Kidney (tissue), 14 donors: ENCODE data around the gene RPS6KA2. TPM values are rescaled to one million over a fixed set of nuclear protein-coding genes. Genes with fewer than 3 reads are reported as not detected.
A peak's percentile ranks its signal among the peaks of the same experiment; 100 is the strongest.

ENCODE experiments used
- DNase-seq, 5 donors: peaks; one replicate each; pipeline ENCODE4 v3.0.0-alpha.2; 2013 to 2020
- FAIRE-seq: peaks from 2 replicates; lab custom pipeline; 2012; peaks lifted over from hg19 to GRCh38; lab: Jason Lieb, UNC
- H3K27ac ChIP-seq, 2 donors: one replicate each; pipeline ENCODE4 v1.7.0; 2013; ENCODE audit warnings: low read depth in 2 of 2, low read length in 2 of 2, inconsistent platforms in 1 of 2
- H3K27me3 ChIP-seq: one replicate; pipeline ENCODE4 v1.7.1; 2013; ENCODE audit warnings: low read length, inconsistent platforms; ENCODE audit not compliant: control insufficient read depth, insufficient read depth
- H3K36me3 ChIP-seq, 3 donors: one replicate each; pipeline versions ENCODE4 v1.7.0 to v1.7.1; 2013; ENCODE audit warnings: low read length in 3 of 3, control low read depth in 1 of 3, inconsistent platforms in 1 of 3; ENCODE audit not compliant: insufficient read depth in 3 of 3, control insufficient read depth in 2 of 3
- H3K4me1 ChIP-seq, 3 donors: one replicate each; pipeline versions ENCODE4 v1.7.0 to v1.7.1; 2013; ENCODE audit warnings: low read length in 3 of 3, inconsistent platforms in 1 of 3, low read depth in 1 of 3; ENCODE audit not compliant: control insufficient read depth in 2 of 3, insufficient read depth in 2 of 3
- H3K4me3 ChIP-seq, 3 donors: one replicate each; pipeline versions ENCODE4 v1.7.0 to v1.8.1; 2013; ENCODE audit warnings: low read length in 3 of 3, control low read depth in 1 of 3, inconsistent platforms in 1 of 3
- H3K9ac ChIP-seq, 3 donors: one replicate each; pipeline versions ENCODE4 v1.7.0 to v1.7.1; 2013; ENCODE audit warnings: low read length in 3 of 3, control low read depth in 1 of 3, inconsistent platforms in 1 of 3
- H3K9me3 ChIP-seq, 3 donors: one replicate each; pipeline versions ENCODE4 v1.7.0 to v1.7.1; 2013; ENCODE audit warnings: low read length in 3 of 3, control low read depth in 1 of 3, inconsistent platforms in 1 of 3; ENCODE audit not compliant: control insufficient read depth in 2 of 3, insufficient read depth in 1 of 3
- intact Hi-C: fragments of 100-400 bp; cut with DNase I; formaldehyde crosslinking; loops from one replicate; pipeline ENCODE4 v1.11.1; 2022
- polyA plus RNA-seq: library from polyadenylated mRNA; stranded (reverse); fragments of 350-450 nt; fragmentation: Illumina TruSeq; extraction: RNeasy Lipid Tissue Mini Kit (QIAGEN cat#74804); gene quantifications from one replicate; pipeline ENCODE4 v1.2.3, GENCODE V29; 2014; ENCODE audit warnings: low read depth, low replicate concordance; ENCODE audit not compliant: insufficient read depth
- total RNA-seq: library from RNA; stranded (reverse); fragmentation: NEBNext Ultra II Directional; extraction: Animal tissue kit (Norgen Biotek cat#: 25700); gene quantifications from one replicate; pipeline ENCODE4 v1.2.1, GENCODE V29; 2021
- TF ChIP-seq, protein P1 (sequence below): IDR thresholded peaks from 3 replicates; pipeline ENCODE4 v1.5.1; 2012; ENCODE audit warnings: mild to moderate bottlenecking, moderate library complexity, borderline replicate concordance; ENCODE audit not compliant: insufficient read depth; ENCODE audit errors: extremely low read depth
- donor health status: control.
- donor health status: control.
- donor health status: control.
- donor health status: control.
- donor health status: control.
- donor health status: DM: yes; HTN: yes; CAD: no.
- donor health status: Normal renal cell carcinoma (clear cell type).

Gene RPS6KA2
- total and polyA plus RNA-seq, 2 donors from 2014 or later, result 12.3 to 61.2 TPM

DNA sequence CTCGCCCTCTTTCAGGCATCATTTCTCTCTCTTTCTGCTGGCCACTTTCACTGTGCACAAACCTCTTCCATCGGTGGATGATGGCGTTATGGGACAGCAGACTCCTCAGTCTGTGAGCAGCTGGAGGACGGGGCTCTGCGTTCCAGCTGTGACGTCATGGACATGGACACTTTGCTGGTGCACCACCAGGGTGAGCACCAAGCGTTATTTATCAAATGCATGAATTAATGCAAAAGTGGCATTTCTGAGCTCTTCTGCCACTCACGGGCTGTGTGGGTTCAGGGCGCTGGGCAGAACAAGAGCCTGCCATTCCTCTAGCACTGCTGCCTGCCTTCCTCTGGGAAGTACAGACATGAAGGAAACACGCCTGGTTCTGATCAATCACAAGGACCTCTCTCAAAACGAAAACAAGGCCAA, 161.4 kb downstream of the RPS6KA2 start:
- TF ChIP-seq, protein P1, sequence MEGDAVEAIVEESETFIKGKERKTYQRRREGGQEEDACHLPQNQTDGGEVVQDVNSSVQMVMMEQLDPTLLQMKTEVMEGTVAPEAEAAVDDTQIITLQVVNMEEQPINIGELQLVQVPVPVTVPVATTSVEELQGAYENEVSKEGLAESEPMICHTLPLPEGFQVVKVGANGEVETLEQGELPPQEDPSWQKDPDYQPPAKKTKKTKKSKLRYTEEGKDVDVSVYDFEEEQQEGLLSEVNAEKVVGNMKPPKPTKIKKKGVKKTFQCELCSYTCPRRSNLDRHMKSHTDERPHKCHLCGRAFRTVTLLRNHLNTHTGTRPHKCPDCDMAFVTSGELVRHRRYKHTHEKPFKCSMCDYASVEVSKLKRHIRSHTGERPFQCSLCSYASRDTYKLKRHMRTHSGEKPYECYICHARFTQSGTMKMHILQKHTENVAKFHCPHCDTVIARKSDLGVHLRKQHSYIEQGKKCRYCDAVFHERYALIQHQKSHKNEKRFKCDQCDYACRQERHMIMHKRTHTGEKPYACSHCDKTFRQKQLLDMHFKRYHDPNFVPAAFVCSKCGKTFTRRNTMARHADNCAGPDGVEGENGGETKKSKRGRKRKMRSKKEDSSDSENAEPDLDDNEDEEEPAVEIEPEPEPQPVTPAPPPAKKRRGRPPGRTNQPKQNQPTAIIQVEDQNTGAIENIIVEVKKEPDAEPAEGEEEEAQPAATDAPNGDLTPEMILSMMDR, result no peak
- Histone ChIP-seq H3K4me1 (no peaks in the 10 kb centered on the region), H3K36me3 (peaks cover 0 to 6% (median 2%) of the 10 kb centered on the region in 3 donors), H3K4me3 (peak overlapping the region in 1 of 3 donors; percentile 17), H3K9me3 (peaks cover 0 to 2% (median 0%) of the 10 kb centered on the region in 3 donors), H3K27ac (no peak overlapping the region), H3K9ac (no peak overlapping the region), H3K27me3 (no peaks in the 10 kb centered on the region)
- peak in 2 of 5 donors; percentile 32 to 72 for DNase-seq
- intact Hi-C loops, result no loop called here
- no peak for FAIRE-seq

DNA sequence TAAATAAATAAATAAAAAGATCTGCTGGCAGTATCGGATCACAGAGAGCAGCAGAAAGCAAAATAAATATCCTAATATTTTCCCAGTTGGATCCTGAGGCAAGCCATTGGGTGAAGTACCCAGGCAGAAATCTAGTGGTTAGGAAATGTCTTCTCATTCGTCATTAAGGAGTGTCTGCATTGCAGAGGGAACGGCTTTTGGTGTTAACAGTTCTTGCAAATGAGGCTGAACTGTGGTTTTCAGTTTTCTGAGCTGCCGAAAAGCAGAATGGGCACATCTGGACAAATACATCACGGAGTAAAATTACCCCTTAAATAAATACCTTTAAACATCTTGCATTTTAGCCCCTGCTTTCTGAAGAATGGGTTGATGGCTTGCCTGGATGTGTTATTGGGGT, 162.1 kb downstream of the RPS6KA2 start:
- no peak overlapping the region for H3K4me3 ChIP-seq
- peaks cover 0 to 2% (median 0%) of the 10 kb centered on the region in 3 donors for H3K9me3 ChIP-seq
- no peaks in the 10 kb centered on the region for H3K4me1 ChIP-seq
- TF ChIP-seq, protein P1, result no peak
- H3K9ac ChIP-seq, result no peak overlapping the region
- no peak overlapping the region for H3K27ac ChIP-seq
- intact Hi-C loops, result no loop called here
- DNase-seq, result no peak
- no peaks in the 10 kb centered on the region for H3K27me3 ChIP-seq
- H3K36me3 ChIP-seq, result peaks cover 0 to 6% (median 2%) of the 10 kb centered on the region in 3 donors
- FAIRE-seq, result no peak

DNA sequence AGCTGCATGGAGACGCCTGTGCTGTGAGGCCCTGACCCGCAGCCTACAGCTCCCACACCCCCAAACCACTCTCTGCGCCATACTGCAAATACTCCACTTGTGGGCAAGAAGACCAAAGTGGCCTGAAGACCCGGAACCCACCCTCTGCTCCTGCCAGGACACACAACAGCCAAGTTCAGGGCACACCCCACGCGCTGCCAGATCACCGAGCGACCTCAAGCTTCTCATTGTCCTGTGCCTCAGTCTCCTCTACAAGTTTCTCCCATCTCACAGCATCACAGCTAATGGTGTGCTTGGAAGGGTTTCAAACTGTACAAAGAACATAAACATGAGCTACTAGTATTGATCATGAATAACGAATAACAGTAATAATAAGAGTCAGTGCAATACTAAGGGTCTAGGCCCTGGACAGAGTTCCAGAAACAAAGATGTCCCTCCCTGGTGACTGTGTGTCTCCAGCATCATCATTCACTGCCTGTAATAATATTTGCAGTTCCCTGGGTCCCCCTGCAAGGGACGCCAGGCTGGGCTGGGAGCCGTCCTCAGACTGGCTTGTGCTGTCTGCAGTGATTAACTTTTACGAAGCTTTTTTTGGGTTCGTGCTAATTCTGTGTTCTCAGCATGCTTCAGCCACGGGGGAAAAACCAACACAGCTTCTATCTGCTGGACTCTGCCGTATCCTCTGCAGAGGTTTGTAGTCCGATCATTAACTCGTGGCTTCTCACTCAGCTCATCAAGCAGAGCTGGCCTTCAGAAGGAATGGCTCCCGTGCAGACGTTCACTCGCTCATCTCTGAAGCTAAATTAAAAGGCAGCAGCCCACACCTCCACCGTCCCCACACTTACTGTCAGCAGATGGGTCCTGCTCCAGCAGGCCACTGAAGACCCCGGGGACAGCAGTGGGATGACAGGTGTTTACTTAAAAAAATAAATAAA, 162.7 kb downstream of the RPS6KA2 start:
- Histone ChIP-seq H3K9me3 (peaks cover 0 to 2% (median 0%) of the 10 kb centered on the region in 3 donors), H3K27ac (no peak overlapping the region), H3K4me3 (no peak overlapping the region), H3K27me3 (no peaks in the 10 kb centered on the region), H3K9ac (no peak overlapping the region), H3K36me3 (peaks cover 0 to 6% (median 2%) of the 10 kb centered on the region in 3 donors), H3K4me1 (no peaks in the 10 kb centered on the region)
- TF ChIP-seq, protein P1, result no peak
- intact Hi-C loops, result no loop called here
- DNase-seq (no peak), FAIRE-seq (no peak)
